UCSD-AML1 (cell line): ENCODE data around the gene GGT6.

Source experiments
- DNase-seq: peaks from one replicate; lab custom pipeline; 2025; ENCODE audit not compliant: unreplicated experiment; lab: John Stamatoyannopoulos, UW

GGT6 gene

GRCh38 chr17:4507361-4508111 is 52.8 kb downstream of the GGT6 start:
- no peak for DNase-seq
